ENCODE measurements around the gene LAMA3. TPM values are rescaled to one million over a fixed set of nuclear protein-coding genes. Genes with fewer than 3 reads are reported as not detected.

LAMA3 gene
- polyA plus RNA-seq, 1 donor from 2014 or later = 3.4 TPM

DNA sequence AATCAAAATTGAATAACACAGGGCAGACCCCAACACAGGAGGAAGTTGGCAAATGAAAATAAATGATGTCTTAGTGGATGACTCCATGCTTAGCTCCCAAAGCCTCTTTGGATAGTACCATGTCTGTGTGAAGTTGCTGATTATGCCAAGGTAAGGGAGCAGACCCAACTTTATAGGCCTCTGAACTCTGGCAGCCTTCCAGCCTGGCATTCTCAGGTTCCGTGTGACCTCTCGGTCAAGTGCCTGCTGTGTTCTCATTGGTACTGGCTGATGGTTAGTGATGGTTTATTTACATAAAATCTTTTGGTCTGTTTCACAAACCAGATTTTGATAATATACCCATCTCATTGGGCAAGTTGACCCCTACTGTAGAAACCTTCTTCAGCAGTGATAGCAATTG, 213.1 kb downstream of the LAMA3 start:
- no peak overlapping the region for H2AFZ ChIP-seq (ENCODE audit: low read depth, low read length)
- no peak overlapping the region for H3K4me3 ChIP-seq (ENCODE audit: low read length)
- H3K9me2 ChIP-seq (ENCODE audit: insufficient read depth, low read length) = no peaks in the 10 kb centered on the region
- TF ChIP-seq EZH2 (IDR thresholded peaks at IDR 0.05; ENCODE audit: borderline replicate concordance, insufficient read depth, low read length, poor library complexity, severe bottlenecking) = no peak
- no peak for TF ChIP-seq POLR2AphosphoS5 (IDR thresholded peaks at IDR 0.05)
- TF ChIP-seq SMC3 (conservative IDR thresholded peaks at IDR 0.05; ENCODE audit: poor library complexity) = no peak
- TF ChIP-seq EP300 (conservative IDR thresholded peaks at IDR 0.05; ENCODE audit: poor library complexity, severe bottlenecking) = no peak
- TF ChIP-seq, protein P1, sequence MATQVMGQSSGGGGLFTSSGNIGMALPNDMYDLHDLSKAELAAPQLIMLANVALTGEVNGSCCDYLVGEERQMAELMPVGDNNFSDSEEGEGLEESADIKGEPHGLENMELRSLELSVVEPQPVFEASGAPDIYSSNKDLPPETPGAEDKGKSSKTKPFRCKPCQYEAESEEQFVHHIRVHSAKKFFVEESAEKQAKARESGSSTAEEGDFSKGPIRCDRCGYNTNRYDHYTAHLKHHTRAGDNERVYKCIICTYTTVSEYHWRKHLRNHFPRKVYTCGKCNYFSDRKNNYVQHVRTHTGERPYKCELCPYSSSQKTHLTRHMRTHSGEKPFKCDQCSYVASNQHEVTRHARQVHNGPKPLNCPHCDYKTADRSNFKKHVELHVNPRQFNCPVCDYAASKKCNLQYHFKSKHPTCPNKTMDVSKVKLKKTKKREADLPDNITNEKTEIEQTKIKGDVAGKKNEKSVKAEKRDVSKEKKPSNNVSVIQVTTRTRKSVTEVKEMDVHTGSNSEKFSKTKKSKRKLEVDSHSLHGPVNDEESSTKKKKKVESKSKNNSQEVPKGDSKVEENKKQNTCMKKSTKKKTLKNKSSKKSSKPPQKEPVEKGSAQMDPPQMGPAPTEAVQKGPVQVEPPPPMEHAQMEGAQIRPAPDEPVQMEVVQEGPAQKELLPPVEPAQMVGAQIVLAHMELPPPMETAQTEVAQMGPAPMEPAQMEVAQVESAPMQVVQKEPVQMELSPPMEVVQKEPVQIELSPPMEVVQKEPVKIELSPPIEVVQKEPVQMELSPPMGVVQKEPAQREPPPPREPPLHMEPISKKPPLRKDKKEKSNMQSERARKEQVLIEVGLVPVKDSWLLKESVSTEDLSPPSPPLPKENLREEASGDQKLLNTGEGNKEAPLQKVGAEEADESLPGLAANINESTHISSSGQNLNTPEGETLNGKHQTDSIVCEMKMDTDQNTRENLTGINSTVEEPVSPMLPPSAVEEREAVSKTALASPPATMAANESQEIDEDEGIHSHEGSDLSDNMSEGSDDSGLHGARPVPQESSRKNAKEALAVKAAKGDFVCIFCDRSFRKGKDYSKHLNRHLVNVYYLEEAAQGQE (IDR thresholded peaks at IDR 0.05; ENCODE audit: borderline replicate concordance) = no peak
- no peak for TF ChIP-seq MXI1 (conservative IDR thresholded peaks at IDR 0.05; ENCODE audit: poor library complexity, severe bottlenecking)
- TF ChIP-seq, protein P2, sequence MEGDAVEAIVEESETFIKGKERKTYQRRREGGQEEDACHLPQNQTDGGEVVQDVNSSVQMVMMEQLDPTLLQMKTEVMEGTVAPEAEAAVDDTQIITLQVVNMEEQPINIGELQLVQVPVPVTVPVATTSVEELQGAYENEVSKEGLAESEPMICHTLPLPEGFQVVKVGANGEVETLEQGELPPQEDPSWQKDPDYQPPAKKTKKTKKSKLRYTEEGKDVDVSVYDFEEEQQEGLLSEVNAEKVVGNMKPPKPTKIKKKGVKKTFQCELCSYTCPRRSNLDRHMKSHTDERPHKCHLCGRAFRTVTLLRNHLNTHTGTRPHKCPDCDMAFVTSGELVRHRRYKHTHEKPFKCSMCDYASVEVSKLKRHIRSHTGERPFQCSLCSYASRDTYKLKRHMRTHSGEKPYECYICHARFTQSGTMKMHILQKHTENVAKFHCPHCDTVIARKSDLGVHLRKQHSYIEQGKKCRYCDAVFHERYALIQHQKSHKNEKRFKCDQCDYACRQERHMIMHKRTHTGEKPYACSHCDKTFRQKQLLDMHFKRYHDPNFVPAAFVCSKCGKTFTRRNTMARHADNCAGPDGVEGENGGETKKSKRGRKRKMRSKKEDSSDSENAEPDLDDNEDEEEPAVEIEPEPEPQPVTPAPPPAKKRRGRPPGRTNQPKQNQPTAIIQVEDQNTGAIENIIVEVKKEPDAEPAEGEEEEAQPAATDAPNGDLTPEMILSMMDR (IDR thresholded peaks at IDR 0.05; ENCODE audit: poor library complexity, severe bottlenecking) = no peak
- no peak for TF ChIP-seq RAD21 (conservative IDR thresholded peaks at IDR 0.05)
- TF ChIP-seq TAF1 (IDR thresholded peaks at IDR 0.05; ENCODE audit: low read depth) = no peak
- no peaks in the 10 kb centered on the region for H3F3A ChIP-seq (ENCODE audit: insufficient read depth, low read length, poor library complexity, severe bottlenecking)
- H3K79me2 ChIP-seq (replicated peaks; ENCODE audit: insufficient read depth, low read length) = no peaks in the 10 kb centered on the region
- no peaks in the 10 kb centered on the region for H4K20me1 ChIP-seq (ENCODE audit: insufficient read depth)
- no peak overlapping the region for H3K9ac ChIP-seq (ENCODE audit: low read length)
- H3K4me2 ChIP-seq (ENCODE audit: low read length) = no peak overlapping the region
- no peak overlapping the region for H3K27ac ChIP-seq (ENCODE audit: low read length)
- no peaks in the 10 kb centered on the region for H3K27me3 ChIP-seq (ENCODE audit: insufficient read depth, low read depth, low read length)
- H3K36me3 ChIP-seq (ENCODE audit: insufficient read depth, low read length) = no peaks in the 10 kb centered on the region
- H3K9me3 ChIP-seq (ENCODE audit: low read length) = no peaks in the 10 kb centered on the region

DNA sequence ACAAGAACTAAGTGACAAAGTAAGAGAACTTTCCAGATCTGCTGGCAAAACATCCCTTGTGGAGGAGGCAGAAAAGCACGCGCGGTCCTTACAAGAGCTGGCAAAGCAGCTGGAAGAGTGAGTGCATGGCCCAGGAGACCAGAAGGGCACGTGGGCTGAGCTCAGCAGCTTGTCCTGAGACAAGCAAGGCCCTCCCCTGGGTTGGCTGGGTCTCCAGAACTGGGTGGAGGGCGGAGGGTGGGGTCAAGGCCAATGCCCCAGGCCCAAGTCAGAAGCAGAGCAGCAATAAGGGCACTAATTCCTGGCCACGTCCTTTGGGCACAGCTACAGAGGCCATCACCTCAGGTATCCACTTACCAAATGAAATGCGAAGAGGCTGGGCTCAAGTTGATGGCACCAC, 214.7 kb downstream of the LAMA3 start:
- no peaks in the 10 kb centered on the region for H3K79me2 ChIP-seq (replicated peaks; ENCODE audit: insufficient read depth, low read length)
- H3K27ac ChIP-seq (ENCODE audit: low read length) = no peak overlapping the region
- H3K4me3 ChIP-seq (ENCODE audit: low read length) = no peak overlapping the region
- no peaks in the 10 kb centered on the region for H3K36me3 ChIP-seq (ENCODE audit: insufficient read depth, low read length)
- no peaks in the 10 kb centered on the region for H4K20me1 ChIP-seq (ENCODE audit: insufficient read depth)
- H3K27me3 ChIP-seq (ENCODE audit: insufficient read depth, low read depth, low read length) = no peaks in the 10 kb centered on the region
- H3K9me2 ChIP-seq (ENCODE audit: insufficient read depth, low read length) = no peaks in the 10 kb centered on the region
- no peaks in the 10 kb centered on the region for H3F3A ChIP-seq (ENCODE audit: insufficient read depth, low read length, poor library complexity, severe bottlenecking)
- H3K4me2 ChIP-seq (ENCODE audit: low read length) = no peak overlapping the region
- no peaks in the 10 kb centered on the region for H3K9me3 ChIP-seq (ENCODE audit: low read length)
- TF ChIP-seq EP300 (conservative IDR thresholded peaks at IDR 0.05; ENCODE audit: poor library complexity, severe bottlenecking) = no peak
- TF ChIP-seq SMC3 (conservative IDR thresholded peaks at IDR 0.05; ENCODE audit: poor library complexity) = no peak
- TF ChIP-seq TAF1 (IDR thresholded peaks at IDR 0.05; ENCODE audit: low read depth) = no peak
- TF ChIP-seq MXI1 (conservative IDR thresholded peaks at IDR 0.05; ENCODE audit: poor library complexity, severe bottlenecking) = no peak
- TF ChIP-seq, protein P1 (IDR thresholded peaks at IDR 0.05; ENCODE audit: borderline replicate concordance) = no peak
- no peak for TF ChIP-seq POLR2AphosphoS5 (IDR thresholded peaks at IDR 0.05)
- TF ChIP-seq, protein P2 (IDR thresholded peaks at IDR 0.05; ENCODE audit: poor library complexity, severe bottlenecking) = no peak
- TF ChIP-seq RAD21 (conservative IDR thresholded peaks at IDR 0.05) = no peak
- TF ChIP-seq EZH2 (IDR thresholded peaks at IDR 0.05; ENCODE audit: borderline replicate concordance, insufficient read depth, low read length, poor library complexity, severe bottlenecking) = no peak
- no peak overlapping the region for H2AFZ ChIP-seq (ENCODE audit: low read depth, low read length)
- H3K9ac ChIP-seq (ENCODE audit: low read length) = no peak overlapping the region
